Karpas-422 (cell line): Measurements from ENCODE around the gene ARFGEF3. TPM values are rescaled to one million over a fixed set of nuclear protein-coding genes. Genes with fewer than 3 reads are reported as not detected.
"Not testable (repeated sequence)": the region's sequence is repeated elsewhere in the genome, so short reads cannot be mapped to it uniquely, and the experiment has no call there.

ENCODE experiments used
- DNase-seq: peaks from one replicate; pipeline ENCODE4 v3.0.0-alpha.2; 2015
- H2AFZ ChIP-seq: fragments of 200-600 bp; sonication (generic); 2 replicates; pipeline ENCODE4 v1.6.1; 2014; ENCODE audit warnings: antibody characterized with exemption, low read length, mixed read lengths
- H3K27ac ChIP-seq: fragments of 200-600 bp; sonication (generic); 2 replicates; pipeline ENCODE4 v1.5.1; 2014; ENCODE audit warnings: mild to moderate bottlenecking, low read length, moderate library complexity
- H3K27me3 ChIP-seq: fragments of 200-600 bp; sonication (generic); 2 replicates; pipeline ENCODE4 v1.6.1; 2014; ENCODE audit warnings: low read length, mixed read lengths
- H3K36me3 ChIP-seq: fragments of 200-600 bp; sonication (generic); 2 replicates; pipeline ENCODE4 v1.6.1; 2014; ENCODE audit warnings: low read length, mixed read lengths; ENCODE audit not compliant: insufficient read depth
- H3K4me1 ChIP-seq: fragments of 200-600 bp; sonication (generic); 2 replicates; pipeline ENCODE4 v1.6.1; 2014; ENCODE audit warnings: mild to moderate bottlenecking, low read length, mixed read lengths
- H3K4me2 ChIP-seq: fragments of 200-600 bp; sonication (generic); 2 replicates; pipeline ENCODE4 v1.6.1; 2014; ENCODE audit warnings: low read length, low read depth, mild to moderate bottlenecking; ENCODE audit not compliant: poor library complexity, severe bottlenecking
- H3K4me3 ChIP-seq: fragments of 200-600 bp; sonication (generic); 2 replicates; pipeline ENCODE4 v1.5.1; 2014; ENCODE audit warnings: mild to moderate bottlenecking, antibody characterized with exemption, low read length, mixed read lengths
- H3K79me2 ChIP-seq: fragments of 200-600 bp; sonication (generic); 2 replicates; pipeline ENCODE4 v1.6.1; 2014; ENCODE audit warnings: mild to moderate bottlenecking, low read length, mixed read lengths
- H3K9ac ChIP-seq: fragments of 200-600 bp; sonication (generic); 2 replicates; pipeline ENCODE4 v1.6.0; 2014; ENCODE audit warnings: low read length
- H3K9me2 ChIP-seq: fragments of 200-600 bp; sonication (generic), shearing (Covaris generic); replicated peaks from 2 replicates; pipeline ENCODE4 v1.6.0; 2014; ENCODE audit warnings: mild to moderate bottlenecking, low read length, moderate library complexity; ENCODE audit not compliant: insufficient read depth
- H3K9me3 ChIP-seq: fragments of 300-700, 200-600 bp; sonication (generic); 2 replicates; pipeline ENCODE4 v1.6.1; 2014; ENCODE audit warnings: low read length, mixed read lengths
- H4K20me1 ChIP-seq: fragments of 200-600 bp; sonication (generic); 2 replicates; pipeline ENCODE4 v1.6.1; 2014; ENCODE audit warnings: mild to moderate bottlenecking, antibody characterized with exemption, low read length, low read depth; ENCODE audit not compliant: insufficient read depth
- total RNA-seq: library from RNA; depleted of rRNA; stranded (reverse); fragments of >200 nt; shearing (Covaris generic); gene quantifications from 2 replicates; pipeline ENCODE4 v1.2.3, GENCODE V29; 2014; ENCODE audit warnings: low replicate concordance; rRNA removed

The ARFGEF3 gene
- 0.04 TPM in 1 of 2 replicates, not detected in the other for total RNA-seq

- no peak within 1 kb of the TSS for H2AFZ ChIP-seq
- no peak within 1 kb of the TSS for H3K27ac ChIP-seq
- H3K4me2 ChIP-seq, result no peak within 1 kb of the TSS
- no peaks in the 10 kb centered on the region for H3K4me1 ChIP-seq
- H3K9me2 ChIP-seq, result no peaks in the 10 kb centered on the region
- no peak within 1 kb of the TSS for H3K9ac ChIP-seq
- H4K20me1 ChIP-seq, result no peaks in the 10 kb centered on the region
- H3K9me3 ChIP-seq, result no peaks in the 10 kb centered on the region
- no peak for DNase-seq
- H3K36me3 ChIP-seq, result no peaks in the 10 kb centered on the region
- H3K4me3 ChIP-seq, result no peak within 1 kb of the TSS
- H3K79me2 ChIP-seq, result no peaks in the 10 kb centered on the region
- no peaks in the 10 kb centered on the region for H3K27me3 ChIP-seq
These were observed at the start of gene ARFGEF3 for GRCh38 chr6:138161338-138162110. Gene ARFGEF3 (plus strand): TSS chr6:138161939. CDS start chr6:138162087, 148 bp downstream.

DNA sequence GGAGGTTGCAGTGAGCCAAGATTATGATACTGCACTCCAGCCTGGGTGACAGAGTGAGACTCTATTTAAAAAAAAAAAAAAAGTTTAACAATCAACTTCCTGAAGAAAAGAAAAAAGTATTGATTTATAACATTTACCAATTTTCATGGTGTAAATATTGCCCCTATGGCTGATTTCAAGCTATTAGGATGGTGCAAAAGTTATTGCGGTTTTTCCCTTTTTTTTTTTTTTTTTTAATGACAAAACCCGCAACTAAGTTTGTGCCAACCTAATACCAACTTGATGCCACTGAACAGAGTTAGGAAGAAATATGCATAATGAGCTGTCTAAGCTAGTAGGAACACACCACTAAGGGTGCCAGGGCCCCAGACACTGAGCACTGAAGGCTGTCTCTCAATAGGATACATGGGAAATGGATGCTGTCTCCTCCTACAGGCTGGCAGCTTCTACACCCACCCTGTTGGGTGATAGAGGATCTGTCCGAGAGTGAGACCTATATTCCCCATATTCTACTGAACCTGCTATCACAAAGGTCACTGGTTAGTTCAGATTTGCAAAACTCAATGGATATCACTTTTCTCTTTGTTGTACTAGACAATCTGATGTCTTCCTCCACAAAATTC is 48.0 kb upstream of the ARFGEF3 start:
- Histone ChIP-seq H4K20me1 (no peaks in the 10 kb centered on the region), H3K79me2 (no peaks in the 10 kb centered on the region), H3K9me3 (no peaks in the 10 kb centered on the region)

DNA sequence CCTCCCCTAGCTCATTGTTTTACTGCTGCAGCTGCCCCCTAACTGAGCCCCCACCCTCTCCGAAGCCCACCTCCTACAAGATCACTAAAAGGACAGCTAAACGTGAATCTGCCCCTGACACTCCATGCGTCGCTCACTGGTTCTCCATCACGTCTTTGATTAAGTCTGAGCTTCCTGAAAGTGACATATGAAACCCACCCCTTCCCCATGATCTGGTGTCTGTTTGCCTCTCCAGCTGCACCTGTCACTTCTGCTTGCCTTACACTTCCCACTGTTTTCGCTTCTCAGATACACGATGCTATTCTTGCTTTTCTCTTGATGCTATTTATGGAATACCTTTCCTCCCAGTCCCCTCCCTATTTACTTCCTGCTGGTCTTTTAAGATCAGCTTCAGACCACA is 46.5 kb upstream of the ARFGEF3 start:
- no peak for DNase-seq
- Histone ChIP-seq H3K9ac (no peak overlapping the region), H3K79me2 (no peaks in the 10 kb centered on the region), H2AFZ (no peak overlapping the region), H3K4me1 (no peaks in the 10 kb centered on the region), H3K4me2 (no peak overlapping the region), H3K9me3 (no peaks in the 10 kb centered on the region), H3K27me3 (no peaks in the 10 kb centered on the region), H4K20me1 (no peaks in the 10 kb centered on the region), H3K9me2 (no peaks in the 10 kb centered on the region), H3K36me3 (no peaks in the 10 kb centered on the region), H3K27ac (no peak overlapping the region), H3K4me3 (no peak overlapping the region)

More for the DNA sequence above, 48.0 kb upstream of the ARFGEF3 start:
- H3K9ac ChIP-seq, result no peak overlapping the region
- H3K4me1 ChIP-seq, result no peaks in the 10 kb centered on the region
- H3K36me3 ChIP-seq, result no peaks in the 10 kb centered on the region
- no peaks in the 10 kb centered on the region for H3K27me3 ChIP-seq
- H3K9me2 ChIP-seq, result no peaks in the 10 kb centered on the region
- H3K27ac ChIP-seq, result no peak overlapping the region
- DNase-seq, result no peak
- H3K4me2 ChIP-seq, result no peak overlapping the region
- no peak overlapping the region for H3K4me3 ChIP-seq
- no peak overlapping the region for H2AFZ ChIP-seq

DNA sequence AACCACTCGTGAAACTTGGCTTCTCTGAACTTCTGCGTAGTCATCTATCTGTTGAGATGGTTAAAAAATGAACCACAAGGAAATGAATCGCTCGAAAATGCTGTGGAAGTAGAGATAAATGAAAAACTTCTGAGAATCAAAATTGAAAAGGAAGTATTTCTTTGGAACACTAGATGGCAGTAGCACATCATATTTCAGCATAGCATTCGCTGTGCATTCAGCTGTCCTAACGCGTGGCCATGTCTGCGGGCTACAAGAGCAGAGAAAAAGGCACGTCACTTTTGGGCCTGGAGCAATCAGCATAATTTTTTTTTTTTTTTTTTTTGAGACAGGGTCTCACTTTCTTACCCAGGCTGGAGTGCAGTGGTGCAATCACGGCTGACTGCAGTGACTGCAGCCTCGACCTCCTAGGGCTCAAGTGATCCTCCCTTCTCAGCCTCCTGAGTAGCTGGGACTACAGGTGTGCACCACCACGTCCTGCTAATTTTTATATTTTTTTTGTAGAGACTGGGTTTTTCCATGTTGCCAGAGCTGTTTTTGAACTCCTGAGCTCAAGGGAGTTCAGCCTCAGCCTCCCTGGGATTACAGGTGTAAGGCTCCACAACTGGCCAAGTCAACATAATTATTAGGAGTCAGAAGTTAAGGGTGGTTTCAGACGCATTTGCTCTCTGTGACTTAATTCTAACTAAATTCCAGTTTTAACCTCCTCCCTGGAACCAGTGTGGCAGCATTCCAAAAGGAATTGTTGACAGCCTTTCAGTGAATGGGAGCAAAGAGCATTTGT is 45.7 kb upstream of the ARFGEF3 start:
- H3K4me3 ChIP-seq, result no peak overlapping the region
- no peak overlapping the region for H2AFZ ChIP-seq
- DNase-seq, result peak; percentile 84
- H3K9me3 ChIP-seq, result no peaks in the 10 kb centered on the region
- H3K36me3 ChIP-seq, result no peaks in the 10 kb centered on the region
- no peaks in the 10 kb centered on the region for H3K27me3 ChIP-seq
- no peak overlapping the region for H3K4me2 ChIP-seq
- H4K20me1 ChIP-seq, result no peaks in the 10 kb centered on the region
- H3K4me1 ChIP-seq, result no peaks in the 10 kb centered on the region
- H3K9ac ChIP-seq, result no peak overlapping the region
- H3K9me2 ChIP-seq, result no peaks in the 10 kb centered on the region
- H3K27ac ChIP-seq, result no peak overlapping the region
- H3K79me2 ChIP-seq, result no peaks in the 10 kb centered on the region

GRCh38 chr6:138116661-138116999 is 45.1 kb upstream of the ARFGEF3 start:
- no peaks in the 10 kb centered on the region for H3K4me1 ChIP-seq
- no peaks in the 10 kb centered on the region for H3K9me3 ChIP-seq
- no peaks in the 10 kb centered on the region for H3K9me2 ChIP-seq
- no peak for DNase-seq
- H3K27me3 ChIP-seq, result no peaks in the 10 kb centered on the region
- no peaks in the 10 kb centered on the region for H4K20me1 ChIP-seq
- no peak overlapping the region for H3K27ac ChIP-seq
- H3K79me2 ChIP-seq, result no peaks in the 10 kb centered on the region
- H3K9ac ChIP-seq, result no peak overlapping the region
- H2AFZ ChIP-seq, result no peak overlapping the region
- no peaks in the 10 kb centered on the region for H3K36me3 ChIP-seq
- H3K4me2 ChIP-seq, result no peak overlapping the region
- H3K4me3 ChIP-seq, result no peak overlapping the region

DNA sequence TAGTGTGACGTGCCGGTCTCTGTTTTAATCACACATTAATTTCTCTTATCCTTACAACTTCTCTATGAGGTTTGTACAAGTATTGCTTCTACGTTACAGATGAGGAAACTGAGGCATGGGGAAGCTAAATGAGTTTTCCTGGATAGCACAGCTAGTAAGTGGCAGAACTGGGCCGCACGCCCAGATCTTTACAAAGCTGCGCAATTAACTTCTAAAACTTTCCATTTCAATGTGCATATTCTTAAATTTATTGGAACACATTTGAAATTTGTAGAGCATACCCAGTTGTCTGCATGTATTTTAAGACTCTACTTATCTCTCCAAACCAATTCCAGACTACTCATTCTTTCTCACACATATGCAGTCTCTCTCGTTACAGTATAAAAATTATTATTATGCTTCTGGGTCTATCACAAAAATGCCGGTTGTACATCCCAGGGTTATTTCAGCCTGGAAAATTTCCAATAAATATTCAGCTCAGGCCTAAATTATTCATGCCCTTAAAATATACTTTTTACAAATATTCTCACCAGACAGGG is 44.3 kb upstream of the ARFGEF3 start:
- Histone ChIP-seq H3K36me3 (no peaks in the 10 kb centered on the region), H3K27me3 (no peaks in the 10 kb centered on the region), H3K4me3 (no peak overlapping the region), H3K9me2 (no peaks in the 10 kb centered on the region), H3K9ac (no peak overlapping the region), H3K4me1 (no peaks in the 10 kb centered on the region), H4K20me1 (no peaks in the 10 kb centered on the region), H3K9me3 (no peaks in the 10 kb centered on the region), H3K27ac (no peak overlapping the region), H2AFZ (no peak overlapping the region), H3K4me2 (no peak overlapping the region), H3K79me2 (no peaks in the 10 kb centered on the region)
- DNase-seq, result no peak

- not testable (repeated sequence) for H3K4me1 ChIP-seq, H3K9me2 ChIP-seq, H3K27me3 ChIP-seq, H3K9ac ChIP-seq, H3K9me3 ChIP-seq, H4K20me1 ChIP-seq, H2AFZ ChIP-seq, DNase-seq, H3K36me3 ChIP-seq, H3K4me2 ChIP-seq, H3K27ac ChIP-seq, H3K79me2 ChIP-seq, H3K4me3 ChIP-seq
These were observed 42.5 kb upstream of the ARFGEF3 start for GRCh38 chr6:138119229-138119628.

GRCh38 chr6:138119976-138120375 is 41.8 kb upstream of the ARFGEF3 start:
- Histone ChIP-seq H3K27me3 (no peaks in the 10 kb centered on the region), H3K9me2 (no peaks in the 10 kb centered on the region), H3K4me2 (no peak overlapping the region), H4K20me1 (no peaks in the 10 kb centered on the region), H3K9ac (no peak overlapping the region), H3K4me1 (no peaks in the 10 kb centered on the region), H2AFZ (no peak overlapping the region), H3K9me3 (no peaks in the 10 kb centered on the region), H3K4me3 (no peak overlapping the region), H3K79me2 (no peaks in the 10 kb centered on the region), H3K36me3 (no peaks in the 10 kb centered on the region), H3K27ac (no peak overlapping the region)
- DNase-seq, result no peak
